GM08714 (cell line): ENCODE results near the gene TAAR5.
"Not testable (repeated sequence)": the region's sequence is repeated elsewhere in the genome, so short reads cannot be mapped to it uniquely, and the experiment has no call there.

Source experiments
- H3K4me3 ChIP-seq: fragments of 200-500 bp; sonication (Bioruptor generic); 2 replicates; pipeline ENCODE4 v1.5.1; 2014; ENCODE audit warnings: mild to moderate bottlenecking, low read length, inconsistent platforms
- ZNF274 ChIP-seq: IDR thresholded peaks from 2 replicates; pipeline ENCODE4 v1.6.1; 2012; ENCODE audit warnings: mild to moderate bottlenecking, low read depth, low read length

The TAAR5 gene

GRCh38 chr6:132598473-132598872 is 8.9 kb upstream of the TAAR5 start:
- no peak overlapping the region for H3K4me3 ChIP-seq
- no peak for TF ChIP-seq ZNF274

DNA sequence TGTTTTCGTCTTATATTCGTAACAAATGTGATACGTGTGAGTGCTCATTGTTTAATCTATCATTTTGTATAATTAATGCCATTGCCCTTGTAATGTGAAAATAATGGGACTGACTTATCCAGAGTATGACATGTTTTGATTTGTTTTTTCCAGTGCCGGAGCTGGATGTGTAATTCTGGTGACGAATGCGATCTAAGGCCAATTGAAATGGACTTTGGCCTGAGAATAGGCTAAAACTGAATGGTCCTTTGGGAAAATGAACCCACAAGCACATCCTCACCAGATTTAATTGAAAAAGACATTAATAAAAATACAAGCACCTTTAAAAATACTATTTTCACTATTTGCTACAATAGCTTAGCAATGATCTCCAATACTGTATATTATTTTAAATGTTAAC is 6.7 kb upstream of the TAAR5 start:
- H3K4me3 ChIP-seq = no peak overlapping the region
- no peak for TF ChIP-seq ZNF274

DNA sequence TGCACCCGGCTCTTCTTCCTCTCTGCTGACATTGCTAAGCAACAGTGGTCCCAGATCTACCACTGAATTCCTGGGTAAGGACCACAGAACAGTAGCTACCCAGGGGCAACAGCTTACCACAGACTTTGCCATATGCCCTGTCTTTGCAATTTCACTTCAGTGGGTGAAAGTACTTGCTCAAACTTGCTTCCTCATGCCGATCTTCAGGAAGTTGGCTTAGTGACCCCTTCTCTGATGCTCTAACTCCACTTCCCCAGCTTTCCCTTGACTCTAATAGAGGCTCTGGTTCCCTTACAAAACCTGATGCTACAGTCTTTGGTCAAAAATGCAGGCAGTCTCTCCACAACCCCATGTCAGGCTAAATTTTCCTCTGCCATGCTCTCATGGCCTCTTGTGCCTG is 3.3 kb upstream of the TAAR5 start:
- H3K4me3 ChIP-seq = no peak overlapping the region
- TF ChIP-seq ZNF274 = no peak

GRCh38 chr6:132590362-132590761 is 821 bp upstream of the TAAR5 start:
- H3K4me3 ChIP-seq = no peak overlapping the region
- no peak for TF ChIP-seq ZNF274

DNA sequence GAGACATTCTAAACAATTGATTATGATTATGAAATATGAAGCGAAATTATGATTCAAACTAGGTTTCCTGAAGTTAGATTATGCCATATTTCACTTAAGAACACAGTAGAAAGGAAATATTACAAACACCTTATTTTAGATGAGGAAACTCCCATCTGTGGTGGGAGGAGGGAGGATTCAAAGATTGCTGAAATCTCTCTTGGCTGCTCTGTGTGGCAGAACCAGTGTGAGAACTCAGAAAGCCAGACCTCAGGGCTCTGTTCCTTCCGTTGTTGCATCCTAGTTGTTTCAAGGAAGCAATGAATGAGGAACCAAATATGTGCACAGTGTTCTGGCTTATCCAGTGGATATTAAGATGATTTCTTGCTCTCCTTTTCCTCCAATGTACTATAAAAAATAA is 2.1 kb downstream of the TAAR5 start:
- no peak for TF ChIP-seq ZNF274
- no peak overlapping the region for H3K4me3 ChIP-seq

- H3K4me3 ChIP-seq = no peak overlapping the region
- no peak for TF ChIP-seq ZNF274
Measured at GRCh38 chr6:132584698-132585097, 4.8 kb downstream of the TAAR5 start.

- TF ChIP-seq ZNF274 = no peak
- H3K4me3 ChIP-seq = no peak overlapping the region
Measured at GRCh38 chr6:132571774-132572173, 17.8 kb downstream of the TAAR5 start.

- no peak within 1 kb of the TSS for H3K4me3 ChIP-seq
- no peak for TF ChIP-seq ZNF274
Measured at GRCh38 chr6:132570221-132570777, 19.2 kb downstream of the TAAR5 start, which contains the start of gene TAAR6. Gene TAAR6 (plus strand): TSS chr6:132570322. CDS start chr6:132570322, 0 bp downstream.

DNA sequence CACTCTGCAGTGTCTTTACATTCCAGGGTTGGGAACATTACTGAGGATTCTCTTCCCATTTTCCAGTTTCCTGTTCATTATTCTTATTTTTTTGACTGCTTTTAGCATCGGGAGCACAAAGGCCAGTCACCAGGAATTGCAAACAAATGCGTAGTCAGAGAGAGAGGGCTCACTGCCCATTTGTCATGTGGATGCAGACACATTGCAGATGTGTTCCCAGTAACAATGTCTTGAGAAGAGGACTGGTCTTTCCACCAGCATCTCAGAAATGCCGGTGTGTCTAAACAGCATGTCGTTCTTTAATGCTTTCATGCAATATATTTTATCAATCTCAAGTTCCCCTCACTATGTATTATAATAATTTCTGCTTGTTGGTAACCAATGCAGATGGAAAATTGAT is 20.4 kb downstream of the TAAR5 start:
- no peak overlapping the region for H3K4me3 ChIP-seq
- no peak for TF ChIP-seq ZNF274

- no peak overlapping the region for H3K4me3 ChIP-seq
- TF ChIP-seq ZNF274 = no peak
Measured at GRCh38 chr6:132568611-132569010, 20.9 kb downstream of the TAAR5 start.

DNA sequence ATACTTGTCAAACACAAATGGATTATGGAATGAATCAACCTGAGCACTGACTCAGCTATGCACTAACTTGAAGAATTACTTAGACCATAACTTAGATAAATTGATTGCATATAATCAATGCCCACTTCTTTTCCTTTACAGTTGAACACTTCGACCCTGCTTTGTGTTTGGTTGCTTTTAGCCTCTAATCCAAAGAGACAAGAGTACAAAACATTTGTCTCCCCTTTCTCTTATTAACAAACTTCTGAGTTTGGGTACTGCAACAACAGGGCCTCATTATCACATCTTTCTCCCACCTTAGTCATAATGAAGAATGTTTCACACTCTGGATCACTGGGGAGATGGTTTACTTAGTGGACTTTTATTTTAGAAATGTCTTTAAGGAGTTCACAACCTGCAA is 22.0 kb downstream of the TAAR5 start:
- no peak for TF ChIP-seq ZNF274
- H3K4me3 ChIP-seq = no peak overlapping the region

GRCh38 chr6:132566404-132566803 is 23.1 kb downstream of the TAAR5 start:
- no peak for TF ChIP-seq ZNF274
- no peak overlapping the region for H3K4me3 ChIP-seq

- H3K4me3 ChIP-seq = not testable (repeated sequence)
Measured at GRCh38 chr6:132560087-132560486, 29.5 kb downstream of the TAAR5 start.

DNA sequence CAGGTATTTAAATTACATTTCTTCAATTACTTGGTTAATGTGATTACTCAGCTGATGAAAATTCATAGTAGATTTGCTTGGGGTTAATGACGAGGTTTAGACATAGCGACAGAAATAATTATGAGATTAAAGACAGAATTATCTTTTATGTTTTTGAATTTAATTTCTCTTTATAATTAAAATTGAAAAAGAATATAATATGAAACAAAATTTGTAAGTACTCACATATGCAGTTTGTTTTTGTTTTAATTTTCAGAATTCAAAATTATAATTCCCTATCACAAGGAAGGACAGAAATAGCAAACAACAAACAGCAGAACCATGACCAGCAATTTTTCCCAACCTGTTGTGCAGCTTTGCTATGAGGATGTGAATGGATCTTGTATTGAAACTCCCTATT is 37.2 kb downstream of the TAAR5 start, which contains the start of gene TAAR8:
Gene TAAR8 (plus strand): TSS at position 301 of the 400 bp plus-strand sequence. CDS start 21 bp downstream, at position 322.
- H3K4me3 ChIP-seq = no peak within 1 kb of the TSS

GRCh38 chr6:132551214-132551613 is 38.3 kb downstream of the TAAR5 start:
- no peak overlapping the region for H3K4me3 ChIP-seq

More for the DNA sequence above, 37.2 kb downstream of the TAAR5 start, which contains the start of gene TAAR8:
- TF ChIP-seq ZNF274 = no peak

More at GRCh38 chr6:132551214-132551613, 38.3 kb downstream of the TAAR5 start:
- no peak for TF ChIP-seq ZNF274
